Trophoblast cell (in vitro differentiated cells and primary cell): ENCODE measurements around the gene RTBDN.

Experiments used
- DNase-seq, 2 donors: peaks; one replicate each; pipeline ENCODE4 v3.0.0-alpha.2; 2016
- H2AFZ ChIP-seq: 2 replicates; pipeline ENCODE4 v1.6.1; 2013; ENCODE audit warnings: low read length, moderate library complexity, mild to moderate bottlenecking; ENCODE audit not compliant: insufficient read depth, poor library complexity
- H2AK5ac ChIP-seq: 2 replicates; pipeline ENCODE4 v1.6.1; 2013; ENCODE audit warnings: mild to moderate bottlenecking, low read length
- H2BK120ac ChIP-seq: 2 replicates; pipeline ENCODE4 v1.6.1; 2013; ENCODE audit warnings: low read length, mild to moderate bottlenecking, moderate library complexity; ENCODE audit not compliant: insufficient read depth, poor library complexity
- H2BK12ac ChIP-seq: 2 replicates; pipeline ENCODE4 v1.6.1; 2013; ENCODE audit warnings: mild to moderate bottlenecking, low read length, moderate library complexity
- H2BK5ac ChIP-seq: 2 replicates; pipeline ENCODE4 v1.6.1; 2013; ENCODE audit warnings: low read length, low read depth, moderate library complexity, mild to moderate bottlenecking; ENCODE audit not compliant: poor library complexity
- H3K14ac ChIP-seq: 2 replicates; pipeline ENCODE4 v1.6.1; 2013; ENCODE audit warnings: mild to moderate bottlenecking, low read length
- H3K18ac ChIP-seq: 2 replicates; pipeline ENCODE4 v1.6.1; 2013; ENCODE audit warnings: mild to moderate bottlenecking, low read length
- H3K23ac ChIP-seq: 2 replicates; pipeline ENCODE4 v1.6.1; 2013; ENCODE audit warnings: low read length
- H3K27ac ChIP-seq: 2 replicates; pipeline ENCODE4 v1.5.1; 2013; ENCODE audit warnings: low read depth, mild to moderate bottlenecking, inconsistent platforms, low read length, moderate library complexity
- H3K27me3 ChIP-seq: 2 replicates; pipeline ENCODE4 v1.6.1; 2013; ENCODE audit warnings: inconsistent platforms, mild to moderate bottlenecking, low read length, moderate library complexity; ENCODE audit not compliant: insufficient read depth
- H3K36me3 ChIP-seq, 2 experiments: 1 replicate in 1 of 2; 2 replicates in 1 of 2; pipeline ENCODE4 v1.6.1; 2013; ENCODE audit warnings: low read length in 2 of 2, mild to moderate bottlenecking in 2 of 2, moderate library complexity in 1 of 2; ENCODE audit not compliant: insufficient read depth in 2 of 2, control insufficient read depth in 1 of 2
- H3K4ac ChIP-seq: 2 replicates; pipeline ENCODE4 v1.6.1; 2013; ENCODE audit warnings: low read depth, mild to moderate bottlenecking, low read length, moderate library complexity
- H3K4me1 ChIP-seq, 2 experiments: 1 replicate in 1 of 2; 2 replicates in 1 of 2; pipeline ENCODE4 v1.6.1; 2013; ENCODE audit warnings: low read length in 2 of 2, mild to moderate bottlenecking in 2 of 2, moderate library complexity in 1 of 2; ENCODE audit not compliant: insufficient read depth in 2 of 2, control insufficient read depth in 1 of 2
- H3K4me2 ChIP-seq: 2 replicates; pipeline ENCODE4 v1.6.1; 2013; ENCODE audit warnings: inconsistent platforms, mild to moderate bottlenecking, low read length, moderate library complexity
- H3K4me3 ChIP-seq: 2 replicates; pipeline ENCODE4 v1.5.1; 2013; ENCODE audit warnings: mild to moderate bottlenecking, low read depth, low read length, inconsistent platforms
- H3K79me1 ChIP-seq: one replicate; pipeline ENCODE4 v1.6.1; 2013; ENCODE audit warnings: low read length
- H3K79me2 ChIP-seq: 2 replicates; pipeline ENCODE4 v1.6.1; 2013; ENCODE audit warnings: low read length, mild to moderate bottlenecking; ENCODE audit not compliant: control insufficient read depth, insufficient read depth, poor library complexity
- H3K9ac ChIP-seq: 2 replicates; pipeline ENCODE4 v1.6.1; 2013; ENCODE audit warnings: mild to moderate bottlenecking, low read length
- H3K9me3 ChIP-seq: 2 replicates; pipeline ENCODE4 v1.6.1; 2013; ENCODE audit warnings: low read depth, mild to moderate bottlenecking, control low read depth, inconsistent platforms, low read length; ENCODE audit not compliant: insufficient read depth
- H4K12ac ChIP-seq: 2 replicates; pipeline ENCODE4 v1.6.1; 2013; ENCODE audit warnings: low read depth, mild to moderate bottlenecking, low read length, moderate library complexity
- H4K8ac ChIP-seq: 2 replicates; pipeline ENCODE4 v1.6.1; 2013; ENCODE audit warnings: low read depth, mild to moderate bottlenecking, low read length, moderate library complexity
- H4K91ac ChIP-seq: one replicate; pipeline ENCODE4 v1.6.1; 2013; ENCODE audit warnings: low read depth, mild to moderate bottlenecking, low read length, moderate library complexity
- WGBS: extraction: QIAGEN DNeasy Blood & Tissue Kit; methylation state at CpG from one replicate; pipeline ENCODE4 v1.1.7; 2013; ENCODE audit warnings: missing lambda C conversion rate; ENCODE audit not compliant: insufficient read length, insufficient coverage; ENCODE audit errors: extremely low coverage; 5-methylcytosine and 5-hydroxymethylcytosine counted together

The RTBDN gene

GRCh38 chr19:12875086-12875485, 40.7 kb upstream of the RTBDN start:
- Histone ChIP-seq H4K91ac (no peak overlapping the region), H3K18ac (no peak overlapping the region), H3K9me3 (peaks cover 13% of the 10 kb centered on the region), H3K4me3 (no peak overlapping the region), H2AK5ac (no peak overlapping the region), H3K79me2 (no peaks in the 10 kb centered on the region), H2BK120ac (no peak overlapping the region), H3K27me3 (no peaks in the 10 kb centered on the region), H4K8ac (no peak overlapping the region), H3K4me1 (no peaks in the 10 kb centered on the region), H3K79me1 (no peaks in the 10 kb centered on the region), H3K23ac (no peak overlapping the region), H2BK5ac (no peak overlapping the region), H2BK12ac (no peak overlapping the region), H3K9ac (no peak overlapping the region), H3K4me2 (no peak overlapping the region), H3K36me3 (peaks cover 10 to 14% of the 10 kb centered on the region in 2 experiments), H4K12ac (no peak overlapping the region), H3K14ac (no peak overlapping the region), H3K4ac (no peak overlapping the region), H2AFZ (no peak overlapping the region), H3K27ac (no peak overlapping the region)
- no peak for DNase-seq
- WGBS: no CpG with 5 or more reads among the region's 6 CpGs

GRCh38 chr19:12873891-12874745, 39.7 kb upstream of the RTBDN start:
- DNase-seq: no peak
- peak overlapping the region; percentile 1 for H3K4me3 ChIP-seq
- H3K79me1 ChIP-seq: no peaks in the 10 kb centered on the region
- WGBS: no CpG with 5 or more reads among the region's 86 CpGs
- no peak overlapping the region for H4K8ac ChIP-seq
- H4K91ac ChIP-seq: no peak overlapping the region
- no peak overlapping the region for H4K12ac ChIP-seq
- no peak overlapping the region for H2BK120ac ChIP-seq
- H3K4me2 ChIP-seq: no peak overlapping the region
- no peak overlapping the region for H3K14ac ChIP-seq
- no peak overlapping the region for H3K23ac ChIP-seq
- H2AK5ac ChIP-seq: no peak overlapping the region
- H3K18ac ChIP-seq: no peak overlapping the region
- H3K4me1 ChIP-seq: no peaks in the 10 kb centered on the region
- no peaks in the 10 kb centered on the region for H3K27me3 ChIP-seq
- peaks cover 10 to 14% of the 10 kb centered on the region in 2 experiments for H3K36me3 ChIP-seq
- no peak overlapping the region for H3K27ac ChIP-seq
- H2BK12ac ChIP-seq: no peak overlapping the region
- no peak overlapping the region for H2BK5ac ChIP-seq
- H3K9me3 ChIP-seq: peaks cover 13% of the 10 kb centered on the region
- H2AFZ ChIP-seq: no peak overlapping the region
- H3K9ac ChIP-seq: no peak overlapping the region
- H3K4ac ChIP-seq: no peak overlapping the region
- H3K79me2 ChIP-seq: no peaks in the 10 kb centered on the region

- Histone ChIP-seq H3K18ac (no peak overlapping the region), H4K8ac (no peak overlapping the region), H2AK5ac (no peak overlapping the region), H3K4me3 (peak overlapping the region; percentile 1), H3K23ac (no peak overlapping the region), H3K4ac (no peak overlapping the region), H3K4me2 (no peak overlapping the region), H3K27ac (no peak overlapping the region), H3K9ac (no peak overlapping the region), H3K4me1 (no peaks in the 10 kb centered on the region), H3K27me3 (no peaks in the 10 kb centered on the region), H3K79me2 (no peaks in the 10 kb centered on the region), H2AFZ (no peak overlapping the region), H3K14ac (no peak overlapping the region), H3K36me3 (peaks cover 7 to 11% of the 10 kb centered on the region in 2 experiments), H2BK5ac (no peak overlapping the region), H4K12ac (no peak overlapping the region), H3K9me3 (peaks cover 15% of the 10 kb centered on the region), H3K79me1 (no peaks in the 10 kb centered on the region), H2BK12ac (no peak overlapping the region), H4K91ac (no peak overlapping the region), H2BK120ac (no peak overlapping the region)
- peak; percentile 97 for DNase-seq
- no CpG with 5 or more reads among the region's 70 CpGs for WGBS
Measured at GRCh38 chr19:12872941-12873890, 38.8 kb upstream of the RTBDN start.

GRCh38 chr19:12872255-12872654, 37.9 kb upstream of the RTBDN start:
- H3K9ac ChIP-seq: no peak overlapping the region
- H3K18ac ChIP-seq: no peak overlapping the region
- no peak overlapping the region for H2BK120ac ChIP-seq
- H3K9me3 ChIP-seq: peaks cover 15% of the 10 kb centered on the region
- DNase-seq: peak in 1 of 2 donors; percentile 30
- H3K4me2 ChIP-seq: no peak overlapping the region
- no peak overlapping the region for H4K12ac ChIP-seq
- H3K36me3 ChIP-seq: peaks cover 5 to 10% of the 10 kb centered on the region in 2 experiments
- H2AFZ ChIP-seq: no peak overlapping the region
- no CpG with 5 or more reads among the region's 5 CpGs for WGBS
- no peaks in the 10 kb centered on the region for H3K79me1 ChIP-seq
- no peak overlapping the region for H2AK5ac ChIP-seq
- H3K27me3 ChIP-seq: no peaks in the 10 kb centered on the region
- H3K14ac ChIP-seq: no peak overlapping the region
- no peak overlapping the region for H3K4ac ChIP-seq
- no peaks in the 10 kb centered on the region for H3K79me2 ChIP-seq
- H3K4me3 ChIP-seq: peak overlapping the region; percentile 10
- peaks cover 0 to 2% of the 10 kb centered on the region in 2 experiments for H3K4me1 ChIP-seq
- no peak overlapping the region for H4K8ac ChIP-seq
- H3K23ac ChIP-seq: no peak overlapping the region
- H3K27ac ChIP-seq: no peak overlapping the region
- H2BK5ac ChIP-seq: no peak overlapping the region
- no peak overlapping the region for H4K91ac ChIP-seq
- H2BK12ac ChIP-seq: no peak overlapping the region
